GM19238 (cell line): ENCODE results near the gene IL15.
"Not testable (repeated sequence)": the region's sequence is repeated elsewhere in the genome, so short reads cannot be mapped to it uniquely, and the experiment has no call there.

Experiments
- DNase-seq: peaks from one replicate; pipeline ENCODE4 v3.0.0; 2011; ENCODE audit warnings: low spot score; ENCODE audit not compliant: insufficient read length

Gene IL15

GRCh38 chr4:141636082-141636770 is at the start of gene IL15:
Gene IL15, plus strand, starts transcription at chr4:141636583. Its CDS starts 82,882 bp downstream, at chr4:141719465.
- DNase-seq, result peak; percentile 76

- DNase-seq, result no peak
Measured at GRCh38 chr4:141587897-141588296, 48.5 kb upstream of the IL15 start.

- no peak for DNase-seq
Measured at GRCh38 chr4:141595531-141595930, 40.9 kb upstream of the IL15 start.

GRCh38 chr4:141599853-141600252 is 36.5 kb upstream of the IL15 start:
- DNase-seq, result no peak

- DNase-seq, result not testable (repeated sequence)
Measured at GRCh38 chr4:141604683-141605082, 31.7 kb upstream of the IL15 start.

- DNase-seq, result no peak
Measured at GRCh38 chr4:141605425-141605856, 30.9 kb upstream of the IL15 start.

- no peak for DNase-seq
Measured at GRCh38 chr4:141609243-141609642, 27.1 kb upstream of the IL15 start.

- no peak for DNase-seq
Measured at GRCh38 chr4:141610365-141610764, 26.0 kb upstream of the IL15 start.

- DNase-seq, result no peak
Measured at GRCh38 chr4:141614878-141615586, 21.4 kb upstream of the IL15 start.

- not testable (repeated sequence) for DNase-seq
Measured at GRCh38 chr4:141615587-141615918, 20.8 kb upstream of the IL15 start.

GRCh38 chr4:141620715-141621114 is 15.7 kb upstream of the IL15 start:
- no peak for DNase-seq

- DNase-seq, result no peak
Measured at GRCh38 chr4:141625023-141625422, 11.4 kb upstream of the IL15 start.

GRCh38 chr4:141630854-141631253 is 5.5 kb upstream of the IL15 start:
- DNase-seq, result no peak

GRCh38 chr4:141635736-141636081 is 674 bp upstream of the IL15 start:
- DNase-seq, result no peak

GRCh38 chr4:141636771-141637460 is 533 bp downstream of the IL15 start:
- peak; percentile 33 for DNase-seq

- DNase-seq, result no peak
Measured at GRCh38 chr4:141637565-141637964, 1.2 kb downstream of the IL15 start.

- no peak for DNase-seq
Measured at GRCh38 chr4:141638230-141638629, 1.8 kb downstream of the IL15 start.

GRCh38 chr4:141640696-141641095 is 4.3 kb downstream of the IL15 start:
- no peak for DNase-seq

GRCh38 chr4:141642063-141642462 is 5.7 kb downstream of the IL15 start:
- no peak for DNase-seq

GRCh38 chr4:141642711-141643110 is 6.3 kb downstream of the IL15 start:
- DNase-seq, result no peak

- no peak for DNase-seq
Measured at GRCh38 chr4:141643557-141643956, 7.2 kb downstream of the IL15 start.

- no peak for DNase-seq
Measured at GRCh38 chr4:141645611-141646340, 9.4 kb downstream of the IL15 start.
